ENCODE measurements around the gene ERC2.

The ERC2 gene

DNA sequence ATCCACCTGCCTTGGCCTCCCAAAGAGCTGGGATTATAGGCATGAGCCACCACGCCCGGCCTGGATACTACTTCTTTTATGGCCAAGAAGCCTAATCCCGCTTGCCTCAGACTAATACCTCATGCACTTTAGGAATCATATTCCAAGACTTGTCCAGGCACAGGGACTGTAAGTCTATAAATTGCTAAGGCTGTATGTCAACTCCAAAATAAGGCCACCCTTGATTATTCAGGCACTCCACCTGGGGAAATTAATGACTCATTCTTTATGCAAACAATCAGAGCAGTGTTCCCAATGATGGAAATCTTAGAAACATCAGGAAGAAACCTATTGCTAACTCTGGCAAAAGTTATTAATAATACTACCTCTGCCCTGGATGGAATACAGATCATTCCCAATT, 98.4 kb downstream of the ERC2 start:
- Mint-ChIP-seq H3K4me1 (ENCODE audit: low read depth) (no peaks in the 10 kb centered on the region), H3K27ac (no peak overlapping the region), H3K36me3 (ENCODE audit: low read depth) (no peaks in the 10 kb centered on the region), H3K9me3 (peaks cover 3% of the 10 kb centered on the region), H3K4me3 (no peak overlapping the region), H3K27me3 (peaks cover 2% of the 10 kb centered on the region)
- intact Hi-C loops (cut with micrococcal nuclease): no loop called here

DNA sequence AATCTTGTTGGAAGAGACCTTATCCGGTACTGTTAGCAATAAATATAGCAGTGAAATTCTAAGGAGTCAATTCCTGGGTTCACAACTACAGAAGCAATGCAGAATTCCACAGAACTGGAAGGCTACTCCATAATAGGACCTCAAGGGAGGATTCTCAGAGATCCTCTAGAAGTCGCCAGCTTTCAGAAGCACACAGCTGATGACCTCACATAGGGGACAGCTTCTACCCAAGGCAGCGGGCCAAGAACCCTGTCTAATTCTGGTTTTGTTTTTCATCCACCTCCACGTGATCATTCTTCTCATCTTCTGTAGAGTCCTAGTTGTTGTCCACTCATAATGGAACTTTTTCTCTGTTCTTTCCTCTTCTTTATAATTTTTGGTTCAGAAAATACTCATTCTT, 99.4 kb downstream of the ERC2 start:
- peaks cover 2% of the 10 kb centered on the region for H3K27me3 Mint-ChIP-seq
- no peaks in the 10 kb centered on the region for H3K4me1 Mint-ChIP-seq (ENCODE audit: low read depth)
- H3K4me3 Mint-ChIP-seq: no peak overlapping the region
- no peak overlapping the region for H3K27ac Mint-ChIP-seq
- no peaks in the 10 kb centered on the region for H3K9me3 Mint-ChIP-seq
- H3K36me3 Mint-ChIP-seq (ENCODE audit: low read depth): no peaks in the 10 kb centered on the region
- intact Hi-C loops (cut with micrococcal nuclease): no loop called here

DNA sequence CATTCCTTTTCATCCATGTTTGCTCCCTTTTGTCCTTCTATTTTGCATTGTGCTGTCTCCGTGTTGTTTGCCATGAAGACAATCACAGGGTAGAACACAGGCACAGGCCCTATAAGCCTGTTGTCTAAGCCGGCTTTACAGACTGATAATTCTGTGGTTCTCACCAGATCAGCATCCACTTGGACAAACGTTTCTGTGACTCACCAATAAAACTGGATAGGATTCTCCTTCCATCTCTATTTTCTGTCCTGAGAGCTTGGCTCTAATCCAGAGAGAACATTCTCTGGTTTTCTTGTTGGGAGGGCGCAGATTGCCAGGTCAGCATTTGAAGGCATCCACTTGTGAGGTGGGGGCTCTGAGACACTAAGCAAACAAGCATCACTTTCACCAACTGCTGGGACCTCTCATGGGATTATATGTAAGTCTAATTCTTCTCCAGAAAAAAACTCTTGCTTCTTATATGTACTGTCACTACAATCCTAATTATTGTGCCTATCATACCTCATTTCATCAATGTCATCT, 101.6 kb downstream of the ERC2 start:
- no peak overlapping the region for H3K4me3 Mint-ChIP-seq
- no peak overlapping the region for H3K27ac Mint-ChIP-seq
- H3K27me3 Mint-ChIP-seq: peaks cover 2% of the 10 kb centered on the region
- intact Hi-C loops (cut with micrococcal nuclease): no loop called here
- no peaks in the 10 kb centered on the region for H3K36me3 Mint-ChIP-seq (ENCODE audit: low read depth)
- no peaks in the 10 kb centered on the region for H3K9me3 Mint-ChIP-seq
- no peaks in the 10 kb centered on the region for H3K4me1 Mint-ChIP-seq (ENCODE audit: low read depth)

DNA sequence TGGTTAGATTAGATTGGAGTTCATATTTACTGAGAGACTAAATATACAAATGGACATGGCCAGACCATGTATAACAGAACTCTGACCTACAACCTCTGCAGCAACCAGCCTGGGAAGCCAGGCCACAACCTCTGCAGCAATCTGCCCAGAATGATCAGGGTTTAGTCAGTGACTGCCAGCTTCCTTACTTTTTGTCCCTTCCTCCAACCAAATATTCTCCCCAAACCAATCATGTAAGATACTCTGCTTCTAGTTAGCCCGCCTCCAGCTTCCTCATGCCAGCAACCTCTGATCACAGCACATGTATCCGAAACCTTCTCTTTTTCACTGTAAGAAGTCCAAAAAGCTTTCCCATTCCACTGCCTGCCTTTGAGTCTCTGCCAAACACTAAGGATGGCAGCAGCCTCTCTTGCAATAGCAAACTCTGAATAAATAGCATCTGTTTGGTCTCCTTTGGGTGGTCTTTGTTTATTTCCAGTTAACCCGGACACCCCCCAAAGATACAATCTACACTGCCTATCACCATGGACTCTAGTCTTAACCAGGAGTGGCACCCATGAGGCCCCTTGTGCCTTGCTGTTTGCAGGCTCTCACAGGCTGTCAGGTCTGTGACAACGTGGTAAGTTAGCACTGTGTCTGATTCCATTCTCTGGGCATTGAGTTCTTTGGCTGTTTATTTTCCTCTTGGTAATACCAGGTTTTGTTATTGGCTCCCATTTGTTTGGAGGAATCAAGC, 102.2 kb downstream of the ERC2 start:
- Mint-ChIP-seq H3K27ac (no peak overlapping the region), H3K36me3 (ENCODE audit: low read depth) (no peaks in the 10 kb centered on the region), H3K9me3 (no peaks in the 10 kb centered on the region), H3K4me3 (no peak overlapping the region), H3K27me3 (peaks cover 2% of the 10 kb centered on the region), H3K4me1 (ENCODE audit: low read depth) (no peaks in the 10 kb centered on the region)
- intact Hi-C loops (cut with micrococcal nuclease): no loop called here

DNA sequence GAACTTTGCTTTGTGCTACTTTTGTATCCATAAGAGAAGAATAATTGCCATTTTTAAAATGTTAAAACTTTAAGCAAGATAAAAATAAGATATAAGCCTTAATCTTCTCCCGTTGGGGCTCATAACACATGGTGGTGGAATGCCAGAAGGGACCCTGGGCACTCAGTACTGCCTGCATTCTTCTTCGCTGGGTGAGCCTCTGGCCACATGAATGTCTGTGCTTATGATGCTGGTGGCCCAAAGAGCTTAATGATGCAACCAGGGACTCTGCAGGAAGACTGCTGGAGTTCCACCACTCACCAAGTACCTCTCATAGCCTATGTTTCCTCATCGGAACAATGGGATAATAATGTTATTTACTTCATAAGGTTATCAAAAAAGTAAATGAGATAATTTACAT, 103.6 kb downstream of the ERC2 start:
- intact Hi-C loops (cut with micrococcal nuclease): no loop called here
- H3K27me3 Mint-ChIP-seq: no peaks in the 10 kb centered on the region
- H3K4me3 Mint-ChIP-seq: no peak overlapping the region
- H3K4me1 Mint-ChIP-seq (ENCODE audit: low read depth): no peaks in the 10 kb centered on the region
- H3K9me3 Mint-ChIP-seq: no peaks in the 10 kb centered on the region
- H3K36me3 Mint-ChIP-seq (ENCODE audit: low read depth): no peaks in the 10 kb centered on the region
- no peak overlapping the region for H3K27ac Mint-ChIP-seq

DNA sequence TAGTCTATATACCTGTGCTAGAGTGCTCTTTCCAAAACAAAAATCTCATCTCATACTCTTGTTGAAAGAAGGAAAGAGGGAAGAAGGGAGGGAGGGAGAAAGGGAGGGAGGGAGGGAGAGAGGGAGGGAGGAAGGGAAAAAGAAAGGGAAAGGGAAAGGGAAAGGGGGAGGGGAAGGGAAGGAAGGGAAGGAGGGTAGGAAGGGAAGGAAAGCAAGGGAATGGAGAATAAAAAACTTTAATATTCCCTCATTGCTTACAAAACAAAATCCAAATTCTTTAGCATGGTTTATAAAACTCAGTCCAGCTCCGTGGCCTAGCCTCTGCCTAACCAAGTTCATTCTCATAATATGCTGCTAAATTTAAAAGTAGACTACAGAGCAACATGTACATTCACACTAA, 104.5 kb downstream of the ERC2 start:
- Mint-ChIP-seq H3K36me3 (ENCODE audit: low read depth) (no peaks in the 10 kb centered on the region), H3K27ac (no peak overlapping the region), H3K4me3 (no peak overlapping the region), H3K9me3 (no peaks in the 10 kb centered on the region), H3K4me1 (ENCODE audit: low read depth) (no peaks in the 10 kb centered on the region), H3K27me3 (no peaks in the 10 kb centered on the region)
- intact Hi-C loops (cut with micrococcal nuclease): no loop called here

DNA sequence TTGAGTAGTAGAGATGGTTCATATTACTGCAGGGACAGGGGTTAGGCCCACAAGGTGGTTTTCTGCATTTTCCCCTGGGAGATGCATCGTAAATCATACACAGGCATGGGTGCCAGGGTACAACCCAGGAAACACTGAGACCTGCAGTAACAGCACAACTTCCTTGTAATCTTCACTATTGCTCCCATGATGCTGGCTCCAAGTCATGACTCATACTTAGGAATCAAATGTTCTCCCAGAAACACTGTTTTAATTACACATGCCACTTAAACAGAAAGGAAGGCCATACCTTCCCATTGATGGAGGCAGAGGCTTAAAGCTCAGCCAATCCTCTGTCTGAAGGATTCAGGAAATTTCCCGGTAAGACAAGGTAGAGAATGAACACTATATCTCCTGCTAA, 106.5 kb downstream of the ERC2 start:
- H3K36me3 Mint-ChIP-seq (ENCODE audit: low read depth): no peaks in the 10 kb centered on the region
- intact Hi-C loops (cut with micrococcal nuclease): no loop called here
- no peaks in the 10 kb centered on the region for H3K27me3 Mint-ChIP-seq
- no peaks in the 10 kb centered on the region for H3K4me1 Mint-ChIP-seq (ENCODE audit: low read depth)
- no peak overlapping the region for H3K4me3 Mint-ChIP-seq
- no peak overlapping the region for H3K27ac Mint-ChIP-seq
- H3K9me3 Mint-ChIP-seq: no peaks in the 10 kb centered on the region

DNA sequence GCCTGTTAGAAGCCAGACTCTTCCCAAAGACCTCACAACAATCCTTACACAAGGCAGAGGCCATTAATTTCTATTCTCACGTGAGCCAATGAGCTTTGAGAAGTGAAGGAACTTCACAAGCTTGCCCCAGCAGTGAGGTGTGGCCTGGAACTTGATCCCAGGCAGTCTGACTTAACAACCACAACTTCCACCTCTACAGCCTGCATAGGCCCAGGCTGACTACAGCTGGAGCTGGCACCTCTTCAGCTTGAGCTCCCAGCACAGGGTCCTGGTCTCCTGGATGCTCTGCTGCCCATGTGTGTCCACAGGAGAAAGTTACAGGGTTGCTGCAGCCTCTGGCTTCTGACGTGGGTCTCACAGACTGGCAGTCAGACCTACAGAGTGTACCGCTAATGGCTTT, 111.0 kb downstream of the ERC2 start:
- intact Hi-C loops (cut with micrococcal nuclease): no loop called here
- no peak overlapping the region for H3K4me3 Mint-ChIP-seq
- peaks cover 7% of the 10 kb centered on the region for H3K9me3 Mint-ChIP-seq
- no peaks in the 10 kb centered on the region for H3K36me3 Mint-ChIP-seq (ENCODE audit: low read depth)
- peaks cover 6% of the 10 kb centered on the region for H3K4me1 Mint-ChIP-seq (ENCODE audit: low read depth)
- H3K27ac Mint-ChIP-seq: no peak overlapping the region
- no peaks in the 10 kb centered on the region for H3K27me3 Mint-ChIP-seq

DNA sequence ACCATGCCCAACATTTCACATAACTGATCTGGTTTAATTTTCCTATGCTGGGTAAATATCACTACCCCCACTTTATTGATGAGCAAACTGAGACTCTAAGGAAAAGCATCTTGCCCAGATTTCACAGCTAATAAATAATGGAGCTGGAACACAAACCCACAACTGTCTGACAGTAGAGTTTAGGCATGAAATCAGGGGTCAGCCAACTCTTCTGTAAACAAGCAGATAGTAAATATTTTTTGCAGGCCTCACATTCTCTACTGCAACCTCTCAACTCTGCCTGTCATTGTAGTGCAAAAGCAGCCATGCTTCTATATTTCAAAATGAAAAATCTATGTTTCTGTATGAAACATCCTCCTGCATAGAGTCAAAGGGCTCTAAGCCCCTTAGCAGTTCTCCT, 111.5 kb downstream of the ERC2 start:
- intact Hi-C loops (cut with micrococcal nuclease): no loop called here
- Mint-ChIP-seq H3K36me3 (ENCODE audit: low read depth) (no peaks in the 10 kb centered on the region), H3K9me3 (peaks cover 7% of the 10 kb centered on the region), H3K27me3 (no peaks in the 10 kb centered on the region), H3K4me1 (ENCODE audit: low read depth) (peaks cover 6% of the 10 kb centered on the region), H3K27ac (no peak overlapping the region), H3K4me3 (no peak overlapping the region)

DNA sequence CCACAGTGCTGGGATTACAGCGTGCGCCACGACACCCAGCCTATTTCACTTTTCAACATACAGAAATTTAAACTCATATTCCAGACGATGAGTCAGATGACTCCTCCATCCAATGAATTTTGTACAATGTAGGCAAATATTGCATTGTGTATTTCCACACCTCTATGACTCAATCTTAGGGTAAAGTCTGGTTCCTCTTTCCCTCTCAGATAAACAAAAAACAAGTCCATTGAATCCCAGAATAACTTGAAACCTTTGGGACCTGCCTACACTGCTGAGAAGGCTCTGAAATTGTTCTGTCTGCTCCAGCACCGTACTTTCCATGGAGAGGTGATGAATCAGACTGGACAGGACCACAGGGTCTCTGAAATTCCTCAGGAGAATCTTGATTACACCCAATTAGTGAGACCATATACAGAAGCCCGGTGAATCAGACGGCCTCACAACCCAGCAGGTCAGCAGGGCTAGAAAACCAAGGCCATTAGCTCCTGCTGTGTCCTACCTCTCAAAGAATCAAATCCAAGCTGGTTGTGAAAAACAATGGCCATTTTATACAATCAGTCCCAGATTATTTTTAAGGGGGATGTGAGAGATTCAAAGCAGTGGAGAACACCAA, 112.6 kb downstream of the ERC2 start:
- H3K27me3 Mint-ChIP-seq: no peaks in the 10 kb centered on the region
- H3K27ac Mint-ChIP-seq: no peak overlapping the region
- peaks cover 6% of the 10 kb centered on the region for H3K4me1 Mint-ChIP-seq (ENCODE audit: low read depth)
- no peak overlapping the region for H3K4me3 Mint-ChIP-seq
- no peaks in the 10 kb centered on the region for H3K36me3 Mint-ChIP-seq (ENCODE audit: low read depth)
- H3K9me3 Mint-ChIP-seq: peaks cover 7% of the 10 kb centered on the region
- intact Hi-C loops (cut with micrococcal nuclease): no loop called here

DNA sequence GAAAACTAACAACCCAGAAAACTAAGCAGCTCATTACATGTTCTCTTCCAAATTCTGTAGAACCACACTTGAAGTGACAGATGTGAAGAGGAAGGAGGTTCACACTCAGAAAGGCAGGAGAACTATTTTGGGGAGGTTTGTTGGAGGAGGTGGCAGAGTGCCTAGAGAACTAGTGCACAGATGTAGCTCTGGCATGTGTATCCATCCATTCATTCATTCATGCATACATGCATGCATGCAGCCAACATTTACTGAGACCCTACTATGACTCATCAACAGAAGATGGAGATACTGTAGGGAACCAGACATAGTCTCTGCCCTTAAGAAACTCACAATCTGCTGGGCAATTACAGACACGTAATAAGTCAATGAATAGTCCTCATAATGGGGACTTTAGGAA, 116.7 kb downstream of the ERC2 start:
- H3K9me3 Mint-ChIP-seq: peaks cover 7% of the 10 kb centered on the region
- H3K27me3 Mint-ChIP-seq: peaks cover 2% of the 10 kb centered on the region
- H3K4me3 Mint-ChIP-seq: no peak overlapping the region
- H3K27ac Mint-ChIP-seq: no peak overlapping the region
- no peaks in the 10 kb centered on the region for H3K36me3 Mint-ChIP-seq (ENCODE audit: low read depth)
- intact Hi-C loops (cut with micrococcal nuclease): no loop called here
- peaks cover 6% of the 10 kb centered on the region for H3K4me1 Mint-ChIP-seq (ENCODE audit: low read depth)

DNA sequence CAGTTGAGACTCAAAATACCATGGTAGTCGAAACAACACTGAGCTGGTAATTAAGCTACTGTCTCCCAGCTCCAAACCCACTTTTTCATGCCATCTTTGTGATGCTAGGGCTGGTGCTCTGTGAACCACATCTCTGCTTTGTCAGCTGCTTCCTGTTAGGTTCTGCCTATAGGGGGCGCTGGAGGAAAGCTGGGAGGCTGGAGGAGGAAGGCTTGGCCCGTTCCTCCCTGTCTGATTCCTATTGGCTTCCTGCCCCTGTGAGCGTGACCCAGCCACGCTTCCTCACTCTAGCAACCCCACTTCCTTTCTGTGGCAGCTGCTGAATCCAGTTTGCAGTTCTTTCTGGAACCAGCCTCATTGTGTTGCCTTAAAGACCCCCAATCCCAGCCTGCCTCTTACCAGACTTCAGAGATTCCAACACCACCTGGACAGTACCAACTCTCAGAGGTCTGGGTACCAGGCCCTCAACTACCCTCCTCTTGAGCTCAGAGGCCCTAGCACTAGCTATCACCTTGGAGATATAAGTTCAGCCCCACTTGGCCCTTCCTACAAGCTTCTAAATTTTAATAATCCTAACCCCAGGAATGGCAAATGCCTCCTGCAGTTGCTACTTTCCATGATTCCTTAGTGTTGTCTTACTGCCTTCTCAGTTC, 120.9 kb downstream of the ERC2 start:
- no peak overlapping the region for H3K27ac Mint-ChIP-seq
- intact Hi-C loops (cut with micrococcal nuclease): no loop called here
- H3K9me3 Mint-ChIP-seq: no peaks in the 10 kb centered on the region
- H3K4me1 Mint-ChIP-seq (ENCODE audit: low read depth): no peaks in the 10 kb centered on the region
- H3K4me3 Mint-ChIP-seq: no peak overlapping the region
- no peaks in the 10 kb centered on the region for H3K36me3 Mint-ChIP-seq (ENCODE audit: low read depth)
- H3K27me3 Mint-ChIP-seq: peaks cover 3% of the 10 kb centered on the region

DNA sequence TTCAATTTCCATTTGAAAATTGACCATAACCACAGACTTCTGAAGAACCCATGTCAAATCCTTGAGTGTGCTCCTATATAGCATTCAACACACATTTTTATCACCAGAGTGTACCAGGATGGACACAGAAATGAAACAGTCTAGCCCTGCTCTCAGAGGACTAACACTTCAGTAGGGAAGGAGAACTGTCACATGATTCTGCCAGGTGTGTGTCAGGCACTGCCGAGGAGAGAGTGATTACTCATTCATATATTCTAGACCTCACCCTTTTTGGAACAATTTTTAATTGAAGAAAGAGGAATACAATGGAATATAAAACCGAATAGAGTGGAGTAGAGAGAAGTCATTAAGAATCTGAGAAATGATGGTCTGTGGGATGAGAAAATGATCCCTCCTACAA, 125.8 kb downstream of the ERC2 start:
- intact Hi-C loops (cut with micrococcal nuclease): no loop called here
- Mint-ChIP-seq H3K4me3 (no peak overlapping the region), H3K27ac (no peak overlapping the region)

DNA sequence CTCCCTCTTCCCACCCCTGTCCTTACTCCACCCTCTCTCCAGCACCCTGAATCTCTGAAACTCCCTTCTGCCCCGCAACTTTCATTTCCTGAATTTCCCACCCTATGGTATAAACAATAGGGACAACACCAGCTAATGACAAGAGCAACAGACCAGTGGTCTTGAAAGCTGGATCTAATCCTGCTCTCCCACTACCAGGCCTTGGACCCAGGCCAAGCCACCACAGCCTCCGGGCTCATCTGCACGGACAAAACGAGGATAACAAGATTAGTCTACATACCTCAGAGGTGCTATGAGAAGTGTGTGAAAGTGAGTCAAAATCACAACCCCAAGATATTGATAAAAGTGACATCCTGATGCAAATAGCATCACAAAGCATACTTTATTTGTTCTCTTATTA, 128.6 kb downstream of the ERC2 start:
- no peaks in the 10 kb centered on the region for H3K4me1 Mint-ChIP-seq (ENCODE audit: low read depth)
- H3K36me3 Mint-ChIP-seq (ENCODE audit: low read depth): no peaks in the 10 kb centered on the region
- H3K27me3 Mint-ChIP-seq: peaks cover 2% of the 10 kb centered on the region
- H3K9me3 Mint-ChIP-seq: no peaks in the 10 kb centered on the region
- intact Hi-C loops (cut with micrococcal nuclease): no loop called here
- no peak overlapping the region for H3K4me3 Mint-ChIP-seq
- H3K27ac Mint-ChIP-seq: no peak overlapping the region

More for the DNA sequence above, 125.8 kb downstream of the ERC2 start:
- H3K36me3 Mint-ChIP-seq (ENCODE audit: low read depth): no peaks in the 10 kb centered on the region
- no peaks in the 10 kb centered on the region for H3K9me3 Mint-ChIP-seq
- no peaks in the 10 kb centered on the region for H3K4me1 Mint-ChIP-seq (ENCODE audit: low read depth)
- peaks cover 3% of the 10 kb centered on the region for H3K27me3 Mint-ChIP-seq
